ENCODE data around the gene TBCD. TPM values are rescaled to one million over a fixed set of nuclear protein-coding genes. Genes with fewer than 3 reads are reported as not detected.

TBCD gene
- total and polyA plus RNA-seq, 2 donors (not counting 1 experiment from before 2014, with no cell fraction given) = 22.1 to 36.7 TPM

- DNase-seq (ENCODE audit: low read depth in 2 of 2) = peak in 1 of 2 donors; percentile 49
- no peaks in the 10 kb centered on the region for H3K4me1 ChIP-seq (ENCODE audit: control insufficient read depth, extremely low read depth, insufficient read depth, low read length)
- no peak overlapping the region for H3K9ac ChIP-seq (ENCODE audit: insufficient read depth, low read length)
- H4K20me1 ChIP-seq (ENCODE audit: control insufficient read depth, extremely low read depth, insufficient read depth, low read length) = no peaks in the 10 kb centered on the region
- H3K4me2 ChIP-seq (ENCODE audit: extremely low read depth, insufficient read depth, low read length) = no peak overlapping the region
- H3K4me3 ChIP-seq (replicated peaks in 1 of 4; ENCODE audit: control extremely low read depth in 1 of 4, insufficient read depth in 1 of 4, low read depth in 3 of 4, low read length in 4 of 4) = no peak overlapping the region
- H3K27me3 ChIP-seq (ENCODE audit: control insufficient read depth, insufficient read depth, low read length) = no peaks in the 10 kb centered on the region
- no peak for TF ChIP-seq EZH2 (IDR thresholded peaks at IDR 0.05; ENCODE audit: low read length, missing control alignments)
- TF ChIP-seq, protein P1, sequence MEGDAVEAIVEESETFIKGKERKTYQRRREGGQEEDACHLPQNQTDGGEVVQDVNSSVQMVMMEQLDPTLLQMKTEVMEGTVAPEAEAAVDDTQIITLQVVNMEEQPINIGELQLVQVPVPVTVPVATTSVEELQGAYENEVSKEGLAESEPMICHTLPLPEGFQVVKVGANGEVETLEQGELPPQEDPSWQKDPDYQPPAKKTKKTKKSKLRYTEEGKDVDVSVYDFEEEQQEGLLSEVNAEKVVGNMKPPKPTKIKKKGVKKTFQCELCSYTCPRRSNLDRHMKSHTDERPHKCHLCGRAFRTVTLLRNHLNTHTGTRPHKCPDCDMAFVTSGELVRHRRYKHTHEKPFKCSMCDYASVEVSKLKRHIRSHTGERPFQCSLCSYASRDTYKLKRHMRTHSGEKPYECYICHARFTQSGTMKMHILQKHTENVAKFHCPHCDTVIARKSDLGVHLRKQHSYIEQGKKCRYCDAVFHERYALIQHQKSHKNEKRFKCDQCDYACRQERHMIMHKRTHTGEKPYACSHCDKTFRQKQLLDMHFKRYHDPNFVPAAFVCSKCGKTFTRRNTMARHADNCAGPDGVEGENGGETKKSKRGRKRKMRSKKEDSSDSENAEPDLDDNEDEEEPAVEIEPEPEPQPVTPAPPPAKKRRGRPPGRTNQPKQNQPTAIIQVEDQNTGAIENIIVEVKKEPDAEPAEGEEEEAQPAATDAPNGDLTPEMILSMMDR (conservative IDR thresholded peaks at IDR 0.05 in 1 of 2, IDR thresholded peaks at IDR 0.05 in 1 of 2; ENCODE audit: low read depth in 1 of 2, low read length in 2 of 2) = no peak
- no peaks in the 10 kb centered on the region for H3K9me3 ChIP-seq (ENCODE audit: control insufficient read depth, insufficient read depth, low read depth, low read length)
- H2AFZ ChIP-seq (ENCODE audit: low read length) = no peak overlapping the region
- H3K79me2 ChIP-seq (ENCODE audit: control insufficient read depth, insufficient read depth, low read length) = no peaks in the 10 kb centered on the region
- no peaks in the 10 kb centered on the region for H3K36me3 ChIP-seq (ENCODE audit: control insufficient read depth, insufficient read depth, low read length)
- no peak overlapping the region for H3K27ac ChIP-seq (ENCODE audit: insufficient read depth, low read length)
Observed at GRCh38 chr17:82900741-82901140, 148.9 kb downstream of the TBCD start.

DNA sequence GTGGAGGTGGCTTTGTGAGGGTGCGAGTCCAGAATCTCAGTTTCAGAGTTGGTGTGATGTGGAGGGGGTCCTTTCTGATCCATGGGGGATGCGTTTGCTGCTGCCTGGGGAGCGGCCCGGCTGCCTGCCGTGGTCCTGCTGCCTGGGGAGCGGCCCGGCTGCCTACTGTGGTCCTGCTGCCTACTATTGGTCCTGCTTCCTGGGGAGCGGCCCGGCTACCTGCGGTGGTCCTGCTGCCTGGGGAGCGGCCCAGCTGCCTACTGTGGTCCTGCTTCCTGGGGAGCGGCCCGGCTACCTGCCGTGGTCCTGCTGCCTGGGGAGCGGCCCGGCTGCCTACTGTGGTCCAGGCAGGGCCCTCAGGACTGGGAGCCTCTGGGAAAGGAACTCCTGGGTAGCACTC, 149.5 kb downstream of the TBCD start:
- DNase-seq (ENCODE audit: low read depth in 2 of 2) = no peak
- Histone ChIP-seq H2AFZ (ENCODE audit: low read length) (no peak overlapping the region), H3K79me2 (ENCODE audit: control insufficient read depth, insufficient read depth, low read length) (no peaks in the 10 kb centered on the region), H4K20me1 (ENCODE audit: control insufficient read depth, extremely low read depth, insufficient read depth, low read length) (no peaks in the 10 kb centered on the region), H3K9me3 (ENCODE audit: control insufficient read depth, insufficient read depth, low read depth, low read length) (no peaks in the 10 kb centered on the region), H3K27ac (ENCODE audit: insufficient read depth, low read length) (no peak overlapping the region), H3K36me3 (ENCODE audit: control insufficient read depth, insufficient read depth, low read length) (no peaks in the 10 kb centered on the region), H3K4me2 (ENCODE audit: extremely low read depth, insufficient read depth, low read length) (no peak overlapping the region), H3K4me1 (ENCODE audit: control insufficient read depth, extremely low read depth, insufficient read depth, low read length) (no peaks in the 10 kb centered on the region), H3K27me3 (ENCODE audit: control insufficient read depth, insufficient read depth, low read length) (no peaks in the 10 kb centered on the region), H3K9ac (ENCODE audit: insufficient read depth, low read length) (no peak overlapping the region), H3K4me3 (replicated peaks in 1 of 4; ENCODE audit: control extremely low read depth in 1 of 4, insufficient read depth in 1 of 4, low read depth in 3 of 4, low read length in 4 of 4) (no peak overlapping the region)
- TF ChIP-seq, protein P1 (conservative IDR thresholded peaks at IDR 0.05 in 1 of 2, IDR thresholded peaks at IDR 0.05 in 1 of 2; ENCODE audit: low read depth in 1 of 2, low read length in 2 of 2) = no peak
- TF ChIP-seq EZH2 (IDR thresholded peaks at IDR 0.05; ENCODE audit: low read length, missing control alignments) = no peak

GRCh38 chr17:82901856-82902255, 150.0 kb downstream of the TBCD start:
- Histone ChIP-seq H3K9ac (ENCODE audit: insufficient read depth, low read length) (no peak overlapping the region), H3K79me2 (ENCODE audit: control insufficient read depth, insufficient read depth, low read length) (no peaks in the 10 kb centered on the region), H3K27ac (ENCODE audit: insufficient read depth, low read length) (no peak overlapping the region), H4K20me1 (ENCODE audit: control insufficient read depth, extremely low read depth, insufficient read depth, low read length) (no peaks in the 10 kb centered on the region), H3K36me3 (ENCODE audit: control insufficient read depth, insufficient read depth, low read length) (no peaks in the 10 kb centered on the region), H3K4me2 (ENCODE audit: extremely low read depth, insufficient read depth, low read length) (no peak overlapping the region), H3K4me1 (ENCODE audit: control insufficient read depth, extremely low read depth, insufficient read depth, low read length) (no peaks in the 10 kb centered on the region), H3K9me3 (ENCODE audit: control insufficient read depth, insufficient read depth, low read depth, low read length) (no peaks in the 10 kb centered on the region), H3K27me3 (ENCODE audit: control insufficient read depth, insufficient read depth, low read length) (no peaks in the 10 kb centered on the region), H2AFZ (ENCODE audit: low read length) (no peak overlapping the region), H3K4me3 (replicated peaks in 1 of 4; ENCODE audit: control extremely low read depth in 1 of 4, insufficient read depth in 1 of 4, low read depth in 3 of 4, low read length in 4 of 4) (no peak overlapping the region)
- TF ChIP-seq EZH2 (IDR thresholded peaks at IDR 0.05; ENCODE audit: low read length, missing control alignments) = no peak
- TF ChIP-seq, protein P1 (conservative IDR thresholded peaks at IDR 0.05 in 1 of 2, IDR thresholded peaks at IDR 0.05 in 1 of 2; ENCODE audit: low read depth in 1 of 2, low read length in 2 of 2) = no peak
- DNase-seq (ENCODE audit: low read depth in 2 of 2) = no peak

Measured in fibroblast of lung (primary cell).